GM12878 (cell line): ENCODE measurements around the gene DHPS. TPM values are rescaled to one million over a fixed set of nuclear protein-coding genes. Genes with fewer than 3 reads are reported as not detected.
A peak's percentile ranks its signal among the peaks of the same experiment; 100 is the strongest.

ENCODE experiments used
- BCL11A ChIP-seq: IDR thresholded peaks from 2 replicates; pipeline ENCODE4 v1.6.1; 2011; ENCODE audit warnings: low read depth, low read length
- BCLAF1 ChIP-seq: fragments of 450-650 bp; IDR thresholded peaks from 2 replicates; pipeline ENCODE4 v1.6.1; 2017; ENCODE audit warnings: antibody characterized with exemption, mild to moderate bottlenecking, moderate library complexity
- BRCA1 ChIP-seq: IDR thresholded peaks from 2 replicates; pipeline ENCODE4 v1.6.1; 2011; ENCODE audit warnings: low read depth, low read length, improper control_type of control experiment
- CREB1 ChIP-seq: IDR thresholded peaks from 2 replicates; pipeline ENCODE4 v1.6.1; 2012; ENCODE audit warnings: low read depth, mild to moderate bottlenecking, inconsistent platforms
- FOS ChIP-seq: IDR thresholded peaks from 3 replicates; pipeline ENCODE4 v1.6.1; 2011; ENCODE audit warnings: borderline replicate concordance; ENCODE audit not compliant: insufficient read length; ENCODE audit errors: extremely low read depth
- HDAC2 ChIP-seq: fragments of 200-600 bp; sonication (generic); IDR thresholded peaks from 2 replicates; pipeline ENCODE4 v1.6.1; 2017
- JUND ChIP-seq: IDR thresholded peaks from 2 replicates; pipeline ENCODE4 v1.6.1; 2012; ENCODE audit warnings: low read depth, mild to moderate bottlenecking, low read length, improper control_type of control experiment, moderate library complexity
- LARP7 ChIP-seq: fragments of 450-650 bp; IDR thresholded peaks from 2 replicates; pipeline ENCODE4 v1.6.1; 2017; ENCODE audit warnings: mild to moderate bottlenecking
- MEF2A ChIP-seq: IDR thresholded peaks from 2 replicates; pipeline ENCODE4 v1.6.1; 2011; ENCODE audit warnings: low read depth, mild to moderate bottlenecking, low read length, moderate library complexity; ENCODE audit not compliant: insufficient read depth
- MTA3 ChIP-seq: IDR thresholded peaks from 2 replicates; pipeline ENCODE4 v1.6.1; 2012; ENCODE audit warnings: low read length, inconsistent platforms, borderline replicate concordance
- MYB ChIP-seq: fragments of 150-350 bp; IDR thresholded peaks from 2 replicates; pipeline ENCODE4 v1.6.1; 2014; ENCODE audit warnings: mild to moderate bottlenecking, low read depth, low read length, borderline replicate concordance
- NR2C2 ChIP-seq: IDR thresholded peaks from 2 replicates; pipeline ENCODE4 v1.6.1; 2011; ENCODE audit warnings: borderline replicate concordance, low read depth; ENCODE audit not compliant: control insufficient read depth, insufficient read length
- NRF1 ChIP-seq: conservative IDR thresholded peaks from 2 replicates; pipeline ENCODE4 v1.6.1; 2011; ENCODE audit warnings: mild to moderate bottlenecking, low read depth, low read length, improper control_type of control experiment
- RB1 ChIP-seq: fragments of 450-650 bp; formaldehyde crosslinking; IDR thresholded peaks from 2 replicates; pipeline ENCODE4 v1.6.1; 2017; ENCODE audit warnings: mild to moderate bottlenecking, borderline replicate concordance
- RCOR1 ChIP-seq: conservative IDR thresholded peaks from 2 replicates; pipeline ENCODE4 v1.6.1; 2012; ENCODE audit warnings: low read depth, low read length, improper control_type of control experiment
- RELA ChIP-seq: fragments of 450-650 bp; IDR thresholded peaks from 2 replicates; pipeline ENCODE4 v1.8.0; 2014; ENCODE audit warnings: borderline replicate concordance; ENCODE audit not compliant: partially characterized antibody
- RUNX3 ChIP-seq: IDR thresholded peaks from 2 replicates; pipeline ENCODE4 v1.6.1; 2012; ENCODE audit warnings: low read length, inconsistent platforms
- SMAD1 ChIP-seq: fragments of 450-650 bp; IDR thresholded peaks from 2 replicates; pipeline ENCODE4 v1.6.1; 2018; ENCODE audit warnings: mild to moderate bottlenecking, low read depth; ENCODE audit not compliant: partially characterized antibody
- SMAD5 ChIP-seq: IDR thresholded peaks from 2 replicates; pipeline ENCODE4 v1.6.1; 2016; ENCODE audit warnings: antibody characterized with exemption, low read depth
- SRF ChIP-seq, 2 experiments: IDR thresholded peaks; 2 replicates each; pipeline ENCODE4 v1.6.1; 2011; ENCODE audit warnings: low read depth in 2 of 2, low read length in 2 of 2, mild to moderate bottlenecking in 1 of 2, moderate library complexity in 1 of 2
- STAT1 ChIP-seq: fragments of 450-650 bp; conservative IDR thresholded peaks from 2 replicates; pipeline ENCODE4 v1.6.1; 2014; ENCODE audit warnings: antibody characterized with exemption, mild to moderate bottlenecking
- TBL1XR1 ChIP-seq: IDR thresholded peaks from 2 replicates; pipeline ENCODE4 v1.6.1; 2012; ENCODE audit warnings: low read depth, low read length, improper control_type of control experiment
- WRNIP1 ChIP-seq: IDR thresholded peaks from 2 replicates; pipeline ENCODE4 v1.6.1; 2011; ENCODE audit warnings: low read depth, low read length, improper control_type of control experiment, borderline replicate concordance
- ZNF687 ChIP-seq: fragments of 450-650 bp; IDR thresholded peaks from 2 replicates; pipeline ENCODE4 v1.6.1; 2017; ENCODE audit warnings: mild to moderate bottlenecking, moderate library complexity
- polyA plus RNA-seq, 11 experiments: library from polyadenylated mRNA; depleted of rRNA in 4 of 11; unstranded in 6 of 11; stranded (reverse) in 5 of 11; fragments of >200 nt; fragmentation: Nextera tagmentation in 4 of 11; fragmentation: Illumina TruSeq in 1 of 11; extraction: Ambion mirVana in 4 of 11; extraction: Trizol in 1 of 11; gene quantifications; 1 replicate in 1 of 11; 2 replicates in 10 of 11; pipeline versions ENCODE4 v1.2.1 to v1.2.3, GENCODE V29; 2011 to 2016; ENCODE audit warnings: inconsistent platforms in 2 of 11, missing spikeins in 2 of 11, low read depth in 1 of 11
- total RNA-seq, 4 experiments: library from RNA; depleted of rRNA in 3 of 4; stranded (reverse); fragments of >200 nt in 3 of 4; fragmentation: Illumina TruSeq in 1 of 4; extraction: Trizol in 1 of 4; gene quantifications; 2 replicates each; pipeline versions ENCODE4 v1.2.1 to v1.2.3, GENCODE V29; 2013 to 2021

DHPS gene
- total and polyA plus RNA-seq, 10 of the 15 experiments (the other 5 are each of a cell fraction or from before 2014, with no cell fraction given), result 36.4 to 104 (median 83.4) TPM

- TF ChIP-seq SMAD5 (peak; percentile 61; the same call in 1 of the 2 replicates), RB1 (peak; percentile 95; the same call in 1 of the 2 replicates), MTA3 (no peak), NR2C2 (no peak), WRNIP1 (peak; percentile 93; the same call in 1 of the 2 replicates), MYB (no peak), RCOR1 (0 out of 2 replicates have a peak, but pooled peaks have one; percentile 81), FOS (no peak), SMAD1 (no peak), STAT1 (peak; percentile 96), LARP7 (peak; percentile 67), BRCA1 (no peak), BCL11A (no peak), BCLAF1 (no peak), JUND (no peak), SRF (IDR thresholded peaks at IDR 0.05; ENCODE audit: low read depth in 2 of 2, low read length in 2 of 2) (peak; percentile 4 to 56; a peak in 1 of 4 replicates), MEF2A (no peak), NRF1 (no peak), TBL1XR1 (no peak), ZNF687 (peak; percentile 50; the same call in 1 of the 2 replicates), RUNX3 (peak; percentile 64), RELA (peak; percentile 53), HDAC2 (no peak), CREB1 (peak; percentile 75)
Observed at GRCh38 chr19:12669270-12670158, 12.2 kb downstream of the DHPS start (continued).
